ENCODE results near the gene SEMA6B. TPM values are rescaled to one million over a fixed set of nuclear protein-coding genes. Genes with fewer than 3 reads are reported as not detected.
A peak's percentile ranks its signal among the peaks of the same experiment; 100 is the strongest.

SEMA6B gene
- total RNA-seq, 2 donors from 2014 or later, result 2.6 to 2.8 TPM

DNA sequence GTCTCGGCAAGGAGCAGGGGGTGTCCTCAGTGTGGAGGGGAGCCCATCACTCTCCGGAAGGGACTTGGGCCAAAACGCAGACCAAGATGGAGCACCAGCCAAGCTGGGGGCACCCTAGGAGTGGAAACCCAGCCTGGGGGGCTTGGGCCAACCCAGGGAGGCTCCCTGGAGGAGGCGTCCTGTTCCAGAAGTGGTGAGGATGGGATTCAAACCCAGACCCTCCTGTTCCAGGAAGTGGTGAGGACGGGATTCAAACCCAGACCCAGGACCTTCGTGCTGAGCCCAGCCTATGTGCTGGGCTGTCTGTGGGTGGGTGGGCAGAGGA, 40.4 kb downstream of the SEMA6B start:
- DNase-seq (no peak), ATAC-seq (no peak)
- intact Hi-C loops (cut with DNase I, micrococcal nuclease), result no loop called here

GRCh38 chr19:4518345-4519171, 40.9 kb downstream of the SEMA6B start, which contains the start of gene PLIN4:
PLIN4 (minus strand) TSS chr19:4518486; CDS start chr19:4518272, 214 bp downstream.
- ATAC-seq (peak; percentile 56), DNase-seq (peak in 1 of 2 donors; percentile 73)
- intact Hi-C loops (cut with DNase I, micrococcal nuclease), result no loop called here

DNA sequence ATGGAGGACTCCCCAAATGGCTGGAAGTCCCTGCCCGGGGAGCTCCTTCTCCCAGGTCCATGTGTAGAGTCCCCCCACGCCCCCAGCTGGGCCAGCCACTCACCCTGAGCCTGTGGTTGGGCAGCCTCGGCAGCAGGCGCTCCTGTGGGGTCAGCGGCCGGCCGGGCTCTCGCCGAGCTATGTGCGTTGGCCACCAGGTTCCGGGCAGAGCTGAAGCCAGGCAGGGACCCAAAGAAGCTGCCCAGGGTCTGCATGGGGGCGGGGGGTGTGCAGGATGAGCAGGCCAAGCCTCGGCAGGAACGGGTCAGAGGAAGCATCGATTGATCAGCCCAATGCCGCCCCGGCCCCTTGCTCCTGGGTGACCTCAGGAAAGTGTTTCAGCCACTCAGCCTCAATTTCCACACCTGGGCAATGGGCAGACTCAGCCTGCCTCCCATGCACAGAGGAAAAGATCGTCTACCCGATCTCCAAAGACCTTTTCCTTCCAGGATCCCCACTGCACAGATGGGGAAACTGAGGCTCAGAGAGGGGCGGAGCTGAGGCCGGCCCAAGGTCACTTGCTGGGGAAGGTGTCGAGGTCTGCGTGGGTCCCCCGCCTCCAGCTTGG, 41.9 kb downstream of the SEMA6B start:
- intact Hi-C loops (cut with DNase I, micrococcal nuclease), result no loop called here
- ATAC-seq, result no peak

GRCh38 chr19:4516939-4517300, 42.6 kb downstream of the SEMA6B start:
- ATAC-seq, result no peak
- intact Hi-C loops (cut with DNase I, micrococcal nuclease), result no loop called here
- DNase-seq, result no peak

More for the DNA sequence above, 41.9 kb downstream of the SEMA6B start:
- DNase-seq, result no peak

GRCh38 chr19:4516199-4516938, 43.1 kb downstream of the SEMA6B start:
- DNase-seq (no peak), ATAC-seq (no peak)
- intact Hi-C loops (cut with DNase I, micrococcal nuclease), result no loop called here

DNA sequence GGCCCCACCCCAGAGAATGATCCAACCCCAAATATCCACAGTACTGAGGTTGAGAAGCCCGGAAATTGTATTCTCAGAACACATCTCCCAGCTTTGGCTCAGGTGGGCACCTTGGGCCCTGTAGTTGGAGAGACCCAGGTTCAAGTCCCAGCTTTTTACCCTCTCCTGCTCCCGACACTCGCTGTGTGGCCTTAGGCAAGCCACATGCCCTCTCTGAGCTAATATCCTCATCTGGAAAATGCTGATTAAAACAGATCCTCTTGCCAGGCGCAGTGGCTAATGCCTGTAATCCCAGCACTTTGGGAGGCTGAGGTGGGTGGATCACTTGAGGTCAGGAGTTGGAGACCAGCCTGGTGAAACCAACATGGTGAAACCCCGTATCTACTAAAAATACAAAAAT, 43.8 kb downstream of the SEMA6B start:
- DNase-seq (no peak), ATAC-seq (no peak)
- intact Hi-C loops (cut with DNase I, micrococcal nuclease), result no loop called here

- intact Hi-C loops (cut with DNase I, micrococcal nuclease), result no loop called here
- DNase-seq, result no peak
- no peak for ATAC-seq
Measured at GRCh38 chr19:4513248-4513647, 46.2 kb downstream of the SEMA6B start.

- ATAC-seq (no peak), DNase-seq (no peak)
- intact Hi-C loops (cut with DNase I, micrococcal nuclease), result no loop called here
Measured at GRCh38 chr19:4512070-4512469, 47.4 kb downstream of the SEMA6B start.

GRCh38 chr19:4511300-4512054, 48.0 kb downstream of the SEMA6B start:
- DNase-seq (no peak), ATAC-seq (no peak)
- intact Hi-C loops (cut with DNase I, micrococcal nuclease), result no loop called here

GRCh38 chr19:4510435-4511255, 48.8 kb downstream of the SEMA6B start:
- no peak for DNase-seq
- intact Hi-C loops (cut with DNase I, micrococcal nuclease), result no loop called here
- ATAC-seq, result no peak

GRCh38 chr19:4508698-4509097, 50.8 kb downstream of the SEMA6B start:
- ATAC-seq (no peak), DNase-seq (no peak)
- intact Hi-C loops (cut with DNase I, micrococcal nuclease), result no loop called here

DNA sequence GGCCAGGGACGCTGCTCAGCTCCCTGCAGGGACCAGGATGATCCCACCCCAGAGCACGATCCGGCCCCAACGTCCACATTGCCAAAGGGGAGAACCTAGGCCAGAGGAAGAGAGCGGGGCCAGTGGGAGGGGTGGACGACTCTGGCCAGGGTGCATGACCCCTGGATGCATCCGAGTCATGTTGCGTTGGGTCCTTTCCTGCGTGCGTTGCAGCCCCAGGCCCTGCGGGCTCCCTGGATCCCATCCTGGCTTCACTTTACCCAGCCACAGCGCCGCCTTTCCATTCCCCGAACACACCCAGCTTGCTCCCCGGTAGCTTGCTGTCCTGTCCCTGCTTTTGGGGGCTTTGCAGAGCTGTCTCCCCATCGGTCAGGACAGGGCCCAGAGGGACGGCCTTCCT, 51.7 kb downstream of the SEMA6B start:
- intact Hi-C loops (cut with DNase I, micrococcal nuclease), result no loop called here
- DNase-seq (no peak), ATAC-seq (no peak)

GRCh38 chr19:4507150-4507452, 52.4 kb downstream of the SEMA6B start:
- intact Hi-C loops (cut with DNase I, micrococcal nuclease), result no loop called here
- no peak for ATAC-seq
- no peak for DNase-seq

- intact Hi-C loops (cut with DNase I, micrococcal nuclease), result no loop called here
- DNase-seq, result no peak
Measured at GRCh38 chr19:4506449-4507149, 52.9 kb downstream of the SEMA6B start.

GRCh38 chr19:4505570-4506448, 53.7 kb downstream of the SEMA6B start:
- no peak for DNase-seq
- ATAC-seq, result no peak
- intact Hi-C loops (cut with DNase I, micrococcal nuclease), result no loop called here

More at GRCh38 chr19:4506449-4507149, 52.9 kb downstream of the SEMA6B start:
- ATAC-seq, result no peak

- intact Hi-C loops (cut with DNase I, micrococcal nuclease), result no loop called here
- no peak for ATAC-seq
- no peak for DNase-seq
Measured at GRCh38 chr19:4504891-4505569, 54.5 kb downstream of the SEMA6B start.

- no peak for DNase-seq
Measured at GRCh38 chr19:4504297-4504701, 55.2 kb downstream of the SEMA6B start.

More at GRCh38 chr19:4504297-4504701, 55.2 kb downstream of the SEMA6B start:
- intact Hi-C loops (cut with DNase I, micrococcal nuclease), result no loop called here
- no peak for ATAC-seq
